HG03521 (cell line): ENCODE data around the gene RIPK3.
A peak's percentile ranks its signal among the peaks of the same experiment; 100 is the strongest.

Experiments
- ATAC-seq: cut with Tn5 transposase; IDR thresholded peaks from one replicate; pipeline ENCODE4 v1.9.1; 2021; ENCODE audit warnings: mild to moderate bottlenecking, moderate library complexity; ENCODE audit not compliant: unreplicated experiment

Gene RIPK3

DNA sequence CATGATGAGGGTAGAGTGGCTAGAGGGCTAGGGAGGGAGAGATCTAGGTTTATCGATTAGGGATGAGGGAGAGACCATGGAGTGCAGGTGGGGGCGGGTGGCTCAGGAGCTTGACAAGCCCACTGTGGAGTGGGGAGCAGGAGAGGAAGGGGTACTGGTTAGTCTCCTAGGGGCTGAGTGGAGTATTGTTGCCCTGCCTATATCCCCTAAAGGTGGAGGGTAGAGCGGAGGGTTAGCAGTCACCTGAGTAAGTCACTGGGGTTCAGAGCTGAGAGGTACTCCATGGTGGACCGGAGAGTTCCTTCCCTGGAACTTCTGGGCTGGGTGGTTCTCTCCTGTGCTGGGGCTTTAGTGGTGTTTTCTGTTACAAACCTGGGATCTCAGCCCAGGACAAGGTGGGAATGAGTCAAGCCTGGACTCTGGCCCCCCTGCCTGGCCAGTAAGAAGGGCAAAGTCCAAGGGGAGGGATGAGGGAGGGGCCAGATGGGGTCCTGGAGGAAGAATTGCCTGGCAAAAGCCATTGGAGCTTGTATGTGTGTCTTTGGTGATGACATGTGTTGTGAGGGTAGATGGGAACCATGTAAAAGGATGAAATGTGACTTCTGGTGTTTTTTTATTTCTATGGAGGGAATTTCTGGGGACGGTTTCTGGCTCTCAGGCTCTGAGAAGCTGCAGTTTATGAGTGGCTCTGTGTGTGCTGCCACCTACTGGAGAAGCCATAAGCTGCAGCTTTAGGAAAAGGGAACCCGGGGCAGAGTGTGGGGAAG is 32.0 kb downstream of the RIPK3 start, which contains the start of gene CIDEB:
Gene CIDEB, minus strand, starts transcription at position 403 of the 767 bp plus-strand sequence. Its CDS starts 119 bp downstream, at position 284.
- no peak for ATAC-seq

DNA sequence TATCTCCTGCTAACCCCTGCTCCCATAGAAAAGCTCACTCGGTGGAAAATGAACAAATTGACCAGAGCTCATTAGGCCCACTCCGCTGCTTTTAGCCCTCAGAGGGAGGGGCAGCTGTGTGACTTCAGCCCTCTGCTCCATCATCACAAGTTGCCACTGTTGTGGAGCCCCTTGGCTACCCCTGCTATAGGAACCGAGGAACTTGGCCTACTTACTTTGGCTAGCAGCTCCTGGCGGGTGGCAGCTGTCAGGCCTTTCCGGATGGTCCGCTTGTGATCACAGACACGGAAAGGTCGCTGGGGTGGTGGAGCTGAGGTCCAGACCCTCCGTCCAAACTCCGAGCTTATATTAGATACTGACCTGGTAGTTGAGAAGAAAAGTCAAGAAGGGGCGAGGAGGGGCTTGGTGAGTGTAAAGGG is 32.6 kb downstream of the RIPK3 start:
- ATAC-seq, result no peak

DNA sequence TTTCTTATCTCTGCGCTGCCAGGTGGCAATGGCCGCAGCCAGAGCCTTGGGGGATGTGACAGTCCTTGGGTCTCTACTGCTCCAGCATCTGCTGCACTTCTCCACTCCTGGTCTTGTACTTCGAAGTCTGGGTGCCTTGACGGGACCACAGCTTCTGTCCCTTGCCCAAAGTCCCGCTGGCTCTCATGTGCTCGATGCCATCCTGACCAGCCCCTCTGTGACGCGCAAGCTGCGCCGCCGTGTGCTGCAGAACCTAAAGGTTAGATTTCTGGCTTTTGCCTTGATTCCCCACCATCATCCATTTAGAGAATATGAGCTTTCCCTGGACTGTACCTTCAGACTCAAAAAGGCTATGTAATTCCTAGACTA is 35.8 kb downstream of the RIPK3 start:
- ATAC-seq, result no peak

DNA sequence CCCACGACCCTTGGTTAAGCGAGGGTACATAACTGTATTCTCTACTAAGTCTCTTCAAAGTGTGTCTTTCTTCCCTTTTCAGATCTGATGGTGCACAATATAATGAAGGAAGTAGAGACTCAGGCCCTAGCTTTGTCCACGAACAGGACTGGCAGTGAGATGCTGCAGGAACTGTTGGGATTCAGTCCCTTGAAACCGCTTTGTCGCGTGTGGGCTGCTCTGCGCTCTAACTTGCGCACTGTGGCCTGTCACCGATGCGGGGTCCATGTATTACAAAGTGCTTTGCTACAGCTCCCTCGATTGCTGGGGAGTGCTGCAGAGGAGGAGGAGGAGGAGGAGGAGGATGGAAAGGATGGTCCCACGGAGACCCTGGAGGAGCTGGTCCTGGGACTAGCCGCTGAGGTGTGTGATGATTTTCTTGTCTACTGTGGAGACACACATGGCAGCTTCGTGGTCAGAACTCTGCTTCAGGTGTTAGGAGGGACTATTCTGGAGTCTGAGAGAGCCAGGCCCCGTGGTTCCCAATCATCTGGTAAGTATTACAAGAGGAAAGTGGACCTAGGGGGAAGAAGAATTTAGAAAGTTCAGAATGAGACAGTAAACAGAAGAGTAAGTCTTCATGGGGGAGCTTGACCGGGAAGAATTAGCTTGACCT is 39.3 kb downstream of the RIPK3 start:
- no peak for ATAC-seq

- peak; percentile 77 for ATAC-seq
Measured at GRCh38 chr14:24299255-24300191, 40.3 kb downstream of the RIPK3 start, which contains the start of the genes DHRS1 and NOP9. Gene DHRS1 (minus strand): TSS chr14:24299780. CDS start chr14:24299106, 674 bp downstream. Gene NOP9 (plus strand): TSS chr14:24299850. CDS start chr14:24299955, 105 bp downstream.

GRCh38 chr14:24298892-24299254 is 40.9 kb downstream of the RIPK3 start:
- peak; percentile 3 for ATAC-seq

- ATAC-seq, result no peak
Measured at GRCh38 chr14:24297190-24297964, 42.4 kb downstream of the RIPK3 start.

- ATAC-seq, result no peak
Measured at GRCh38 chr14:24296341-24297157, 43.2 kb downstream of the RIPK3 start.

- ATAC-seq, result no peak
Measured at GRCh38 chr14:24293525-24293924, 46.3 kb downstream of the RIPK3 start.

DNA sequence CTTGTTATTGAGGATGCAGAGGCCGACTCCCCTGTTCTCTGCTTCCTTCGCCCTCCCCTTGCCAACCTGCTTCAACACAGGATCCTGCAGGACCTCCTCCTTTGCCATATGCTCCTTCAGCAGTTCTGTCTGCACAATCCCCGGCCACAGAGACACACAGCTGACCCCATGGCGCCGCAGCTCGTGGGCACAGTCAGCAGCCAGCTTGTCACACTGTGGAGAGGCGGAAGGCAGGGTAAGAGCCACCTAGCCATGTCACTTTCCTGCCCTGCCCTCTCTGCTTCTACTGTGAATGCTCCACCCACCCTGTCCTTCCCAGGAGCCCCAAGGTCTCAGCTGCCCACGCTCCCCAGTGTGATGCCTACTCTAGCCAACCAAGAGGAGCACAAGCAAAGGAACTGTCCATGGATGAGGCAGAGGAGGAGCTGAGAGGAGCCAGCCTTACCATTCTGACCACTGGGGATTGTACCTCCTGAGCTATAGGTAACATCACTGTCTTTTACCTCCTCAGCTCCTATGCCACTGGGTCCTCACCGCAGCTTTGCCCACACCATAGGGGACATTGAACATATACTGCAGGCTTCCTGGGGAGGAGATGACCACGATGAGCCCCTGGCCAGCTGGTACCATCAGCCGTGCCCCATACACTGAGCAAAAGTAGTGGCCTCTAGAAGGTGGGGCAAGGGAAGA is 47.5 kb downstream of the RIPK3 start:
- ATAC-seq, result no peak

GRCh38 chr14:24291446-24292117 is 48.2 kb downstream of the RIPK3 start:
- ATAC-seq, result no peak

DNA sequence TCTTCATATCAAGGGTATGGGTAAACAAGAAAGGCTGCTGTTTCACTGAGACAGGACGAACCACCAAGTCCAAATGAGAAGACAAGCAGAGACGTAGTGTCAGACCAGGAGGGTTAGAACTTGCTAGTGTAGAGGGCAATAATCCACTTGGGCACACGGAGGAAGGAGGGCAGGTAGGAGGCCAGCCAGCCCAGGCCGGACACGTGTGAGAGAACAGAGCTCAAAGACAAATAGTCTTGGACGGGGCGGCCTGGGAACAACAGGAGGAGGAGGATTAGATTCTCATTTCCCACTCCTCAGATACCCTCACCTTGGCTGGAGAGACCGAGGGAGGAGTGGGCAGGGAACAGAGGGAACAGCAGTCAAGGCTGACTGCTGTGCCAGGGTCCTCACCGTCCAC is 49.0 kb downstream of the RIPK3 start:
- no peak for ATAC-seq

- ATAC-seq, result no peak
Measured at GRCh38 chr14:24289649-24290280, 50.0 kb downstream of the RIPK3 start.

GRCh38 chr14:24286996-24287395 is 52.8 kb downstream of the RIPK3 start:
- no peak for ATAC-seq
